GM12873 (cell line): ENCODE data around the gene TAF6L.

ENCODE experiments used
- CTCF ChIP-seq: IDR thresholded peaks from 2 replicates; pipeline ENCODE4 v1.5.1; 2012; ENCODE audit warnings: low read depth, mild to moderate bottlenecking, moderate library complexity, low read length, control low read depth; ENCODE audit not compliant: insufficient read depth; ENCODE audit errors: missing control alignments

The TAF6L gene

GRCh38 chr11:62752177-62752785, 18.9 kb upstream of the TAF6L start:
- TF ChIP-seq CTCF = no peak

DNA sequence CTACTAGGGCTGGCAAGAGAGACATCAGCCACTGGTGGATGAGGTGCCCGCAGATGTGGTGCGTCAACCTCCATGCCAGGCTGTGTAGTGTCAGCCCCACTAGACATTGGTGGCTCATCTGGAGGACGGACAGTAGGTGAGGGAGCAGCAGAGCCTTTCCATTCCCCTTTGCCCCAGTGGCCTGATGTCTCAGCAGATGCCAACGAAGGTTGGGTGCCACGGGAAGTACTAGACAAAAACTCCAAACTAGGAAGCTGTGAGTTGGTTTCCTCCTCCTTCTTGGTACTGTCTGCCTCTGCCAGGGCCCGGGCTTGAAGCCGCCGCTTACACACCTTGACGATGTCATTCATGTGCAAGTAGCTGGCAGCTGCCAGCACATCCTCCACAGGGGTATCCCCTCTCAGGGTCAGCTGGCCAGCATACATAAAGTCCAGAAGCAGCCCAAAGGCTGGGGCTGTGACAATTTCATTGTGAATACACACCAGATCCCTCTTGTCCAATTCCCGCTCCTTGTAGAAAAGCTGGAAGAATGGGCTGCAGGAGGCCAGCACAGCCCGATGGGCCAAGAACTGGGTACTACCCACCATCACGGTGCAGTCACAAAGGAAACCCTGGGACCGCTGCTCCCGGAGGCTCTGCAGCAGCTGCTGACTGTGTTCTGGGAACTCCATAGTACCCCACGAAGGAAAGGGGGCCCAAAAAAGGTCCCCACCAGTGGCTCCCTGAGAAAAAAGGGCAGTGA, 18.0 kb upstream of the TAF6L start:
- TF ChIP-seq CTCF = no peak

- TF ChIP-seq CTCF = no peak
Measured at GRCh38 chr11:62753736-62754603, 17.2 kb upstream of the TAF6L start, which contains the start of gene ZBTB3. ZBTB3 (minus strand) TSS chr11:62754160; CDS start chr11:62753664, 496 bp downstream.

DNA sequence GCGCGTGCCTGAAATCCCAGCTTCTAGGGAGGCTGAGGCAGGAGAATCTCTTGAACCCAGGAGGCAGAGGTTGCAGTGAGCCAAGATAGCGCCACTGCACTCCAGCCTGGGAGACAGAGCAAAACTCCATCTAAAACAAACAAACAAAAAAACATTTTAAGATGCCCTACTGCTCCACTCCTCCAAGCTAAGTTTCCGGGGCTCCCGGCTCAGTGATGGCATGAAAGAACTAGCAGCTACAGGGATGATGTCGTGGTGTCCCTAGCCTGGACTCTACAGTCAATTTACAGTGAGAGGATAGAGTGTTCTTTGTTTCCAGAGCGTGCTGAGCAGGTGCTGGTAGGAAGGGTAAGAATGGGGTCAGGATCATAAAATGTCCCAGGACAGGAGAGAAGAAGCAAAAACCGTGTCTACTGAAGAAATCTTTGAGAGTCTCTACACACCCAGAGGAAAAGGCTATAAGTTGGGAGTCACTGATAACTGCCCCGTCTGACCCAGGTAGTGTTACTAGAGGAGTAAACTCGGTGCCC, 16.0 kb upstream of the TAF6L start:
- no peak for TF ChIP-seq CTCF

DNA sequence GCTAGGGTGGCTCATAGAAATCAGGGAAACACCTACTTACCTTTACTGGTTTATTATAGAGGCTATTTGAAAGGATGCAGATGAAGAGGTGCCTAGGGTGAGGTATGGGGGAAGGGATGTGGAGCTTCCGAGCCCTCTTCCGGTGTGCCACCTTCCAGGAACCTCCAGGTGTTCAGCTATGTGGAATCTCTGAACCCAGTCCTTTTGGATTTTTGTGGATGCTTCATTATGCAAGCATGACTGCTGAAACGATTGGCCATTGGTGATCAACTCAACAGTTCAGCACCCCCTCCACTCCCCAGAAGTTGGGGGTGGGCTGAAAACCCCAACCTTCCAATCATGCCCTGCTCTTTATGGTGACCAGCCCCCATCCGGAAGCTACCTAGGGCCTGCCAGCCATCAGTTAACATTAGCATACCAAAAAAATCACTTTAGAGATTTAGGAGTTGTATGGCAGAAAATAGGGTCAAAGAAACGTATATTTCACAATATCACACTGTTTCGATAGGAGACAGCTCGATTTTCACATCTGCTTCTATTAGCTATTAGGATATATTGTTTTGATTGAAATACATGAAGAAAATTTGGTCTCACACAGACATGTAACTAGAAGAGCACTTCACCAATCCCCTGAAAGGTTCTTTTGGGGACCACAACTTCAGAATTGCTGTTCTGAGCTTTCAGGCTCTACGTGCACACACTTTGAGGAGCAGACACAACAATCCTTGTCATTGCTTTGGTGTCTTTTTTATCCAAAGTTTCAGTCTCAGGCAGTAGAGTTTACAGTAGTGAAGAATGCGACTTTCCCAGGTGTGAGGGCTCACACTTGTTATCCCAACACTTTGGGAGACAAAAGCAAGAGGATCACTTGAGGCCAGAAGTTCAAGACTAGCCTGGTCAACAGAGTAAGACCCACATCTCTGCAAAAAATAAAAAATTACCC, 13.1 kb upstream of the TAF6L start:
- TF ChIP-seq CTCF = no peak

- TF ChIP-seq CTCF = no peak
Measured at GRCh38 chr11:62770778-62771143, 435 bp upstream of the TAF6L start.
